GM04504 (cell line): Measurements from ENCODE around the gene PIGA.

Experiments used
- DNase-seq: peaks from one replicate; pipeline ENCODE4 v3.0.0-alpha.2; 2012; ENCODE audit warnings: low read depth

Gene PIGA, protein sequence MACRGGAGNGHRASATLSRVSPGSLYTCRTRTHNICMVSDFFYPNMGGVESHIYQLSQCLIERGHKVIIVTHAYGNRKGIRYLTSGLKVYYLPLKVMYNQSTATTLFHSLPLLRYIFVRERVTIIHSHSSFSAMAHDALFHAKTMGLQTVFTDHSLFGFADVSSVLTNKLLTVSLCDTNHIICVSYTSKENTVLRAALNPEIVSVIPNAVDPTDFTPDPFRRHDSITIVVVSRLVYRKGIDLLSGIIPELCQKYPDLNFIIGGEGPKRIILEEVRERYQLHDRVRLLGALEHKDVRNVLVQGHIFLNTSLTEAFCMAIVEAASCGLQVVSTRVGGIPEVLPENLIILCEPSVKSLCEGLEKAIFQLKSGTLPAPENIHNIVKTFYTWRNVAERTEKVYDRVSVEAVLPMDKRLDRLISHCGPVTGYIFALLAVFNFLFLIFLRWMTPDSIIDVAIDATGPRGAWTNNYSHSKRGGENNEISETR

DNA sequence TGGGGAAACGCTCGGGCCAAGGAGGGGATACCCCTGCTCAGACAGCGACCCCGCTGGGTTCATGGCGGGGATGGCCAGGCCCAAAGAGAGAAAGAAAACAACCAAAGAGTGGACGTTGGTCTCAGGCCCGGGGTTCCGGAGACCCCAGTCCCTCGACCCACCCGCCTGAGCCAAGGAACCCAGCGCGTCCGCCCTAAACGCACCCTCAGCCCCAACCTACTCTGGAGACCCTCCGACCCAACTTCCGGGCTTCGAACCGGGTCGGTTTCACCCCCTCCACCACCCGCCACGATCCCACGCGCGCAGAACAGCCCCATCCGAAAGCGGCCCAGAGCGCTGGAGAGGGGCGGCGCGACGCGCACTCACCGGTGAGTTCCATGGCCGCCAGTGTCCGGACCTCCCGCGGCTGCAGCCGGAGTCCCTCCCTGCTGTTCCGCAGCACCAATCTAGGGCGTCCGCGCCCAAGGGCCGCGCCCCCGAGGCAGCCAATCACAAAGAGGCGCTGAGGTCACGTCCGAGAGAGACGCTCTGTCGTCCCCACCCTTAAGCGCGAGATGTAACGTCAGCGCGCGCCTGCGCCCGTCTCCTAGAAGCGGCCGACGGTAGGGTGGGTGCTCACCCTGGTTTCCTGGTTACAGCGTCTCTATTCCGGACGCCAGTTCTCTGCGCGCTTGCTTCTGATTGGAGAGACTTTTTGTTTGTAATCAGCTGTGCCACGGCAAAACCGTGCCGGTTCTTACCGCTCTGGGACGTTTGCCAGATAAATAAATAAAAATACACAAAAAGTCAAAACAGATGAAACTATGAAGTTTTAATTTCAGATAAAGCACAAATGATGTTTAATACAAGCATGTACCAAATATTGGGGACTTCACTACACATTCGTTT, at the start of gene PIGA:
TSS of gene PIGA (minus strand) at position 389 of the 888 bp plus-strand sequence. CDS start 3,593 bp downstream, outside the sequence.
- DNase-seq, result peak; percentile 91

DNA sequence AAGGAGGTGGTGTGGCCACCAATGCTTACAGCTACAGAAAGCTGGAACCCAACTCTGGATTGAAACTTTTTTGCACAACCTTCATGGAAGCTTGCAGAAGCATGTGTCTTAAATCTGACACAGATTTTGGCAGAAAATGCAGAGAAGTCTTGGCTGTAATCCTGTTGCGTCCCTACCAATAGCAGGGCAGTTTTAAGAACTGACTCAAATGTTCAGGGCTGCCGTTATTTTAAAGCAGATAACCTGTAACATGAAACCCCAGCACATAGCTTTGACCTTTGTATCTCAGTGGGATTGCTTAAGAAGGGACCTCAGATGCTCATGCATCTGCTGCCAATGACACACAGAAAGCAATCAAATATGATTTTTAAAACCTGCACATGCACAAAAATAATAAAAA, 49.0 kb upstream of the PIGA start, which contains the start of gene VEGFD:
TSS of gene VEGFD (minus strand) at position 110 of the 400 bp plus-strand sequence. CDS start 467 bp downstream, outside the sequence.
- DNase-seq, result peak; percentile 34

DNA sequence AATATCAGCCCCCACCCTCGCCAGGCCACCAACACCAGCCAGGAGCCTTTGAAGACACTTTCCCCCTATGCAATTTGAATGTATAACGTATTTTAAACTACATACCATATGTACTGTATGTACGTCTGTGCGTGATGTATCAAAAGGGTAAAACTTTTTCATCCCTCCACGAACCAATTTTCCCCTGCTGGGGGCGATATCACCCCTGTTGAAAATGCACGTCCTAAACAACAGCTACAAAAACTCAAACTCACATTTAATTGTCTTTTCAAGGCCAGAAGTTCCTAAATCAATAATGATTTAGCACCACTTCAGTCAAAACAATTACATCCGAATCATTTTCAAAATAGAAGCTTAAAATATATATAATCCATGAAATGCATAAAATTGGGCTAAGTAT, 47.5 kb upstream of the PIGA start:
- DNase-seq, result no peak

DNA sequence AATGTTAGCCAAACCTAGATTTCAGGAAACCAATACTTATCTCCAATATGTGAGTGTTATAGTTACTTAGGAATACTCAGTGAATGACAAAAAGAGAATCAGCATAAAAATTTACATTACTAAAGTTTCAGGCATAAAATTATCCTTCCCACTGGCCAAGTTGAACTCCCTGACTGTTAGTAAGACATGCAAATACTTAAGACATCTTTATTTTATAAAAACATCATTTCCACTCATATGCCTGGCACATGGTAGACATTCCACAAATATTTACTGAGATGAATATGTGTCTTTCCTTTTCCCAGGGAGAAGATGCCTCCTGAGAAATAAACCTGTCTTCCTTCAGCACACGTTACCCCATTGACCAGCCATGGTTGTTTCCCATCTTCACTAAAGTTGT, 41.6 kb upstream of the PIGA start:
- DNase-seq, result no peak

DNA sequence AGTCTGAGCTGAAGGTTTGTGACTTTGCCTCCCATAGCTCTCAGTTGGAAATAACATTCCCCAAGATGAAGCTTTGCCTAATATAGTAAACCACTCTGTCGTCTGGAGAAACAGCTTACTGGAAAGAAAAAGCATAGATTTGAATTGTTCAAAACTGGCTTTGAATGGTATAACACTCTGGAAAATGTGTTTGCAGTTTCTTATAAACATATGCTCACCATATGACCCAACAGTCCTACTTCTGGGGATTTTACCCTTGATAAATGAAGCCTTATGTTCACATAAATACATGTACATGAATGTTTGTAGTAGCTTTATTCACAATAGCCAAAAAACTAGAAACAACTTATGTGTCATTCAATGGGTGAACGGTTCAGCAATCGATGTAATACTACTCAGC, 38.7 kb upstream of the PIGA start:
- DNase-seq, result no peak

DNA sequence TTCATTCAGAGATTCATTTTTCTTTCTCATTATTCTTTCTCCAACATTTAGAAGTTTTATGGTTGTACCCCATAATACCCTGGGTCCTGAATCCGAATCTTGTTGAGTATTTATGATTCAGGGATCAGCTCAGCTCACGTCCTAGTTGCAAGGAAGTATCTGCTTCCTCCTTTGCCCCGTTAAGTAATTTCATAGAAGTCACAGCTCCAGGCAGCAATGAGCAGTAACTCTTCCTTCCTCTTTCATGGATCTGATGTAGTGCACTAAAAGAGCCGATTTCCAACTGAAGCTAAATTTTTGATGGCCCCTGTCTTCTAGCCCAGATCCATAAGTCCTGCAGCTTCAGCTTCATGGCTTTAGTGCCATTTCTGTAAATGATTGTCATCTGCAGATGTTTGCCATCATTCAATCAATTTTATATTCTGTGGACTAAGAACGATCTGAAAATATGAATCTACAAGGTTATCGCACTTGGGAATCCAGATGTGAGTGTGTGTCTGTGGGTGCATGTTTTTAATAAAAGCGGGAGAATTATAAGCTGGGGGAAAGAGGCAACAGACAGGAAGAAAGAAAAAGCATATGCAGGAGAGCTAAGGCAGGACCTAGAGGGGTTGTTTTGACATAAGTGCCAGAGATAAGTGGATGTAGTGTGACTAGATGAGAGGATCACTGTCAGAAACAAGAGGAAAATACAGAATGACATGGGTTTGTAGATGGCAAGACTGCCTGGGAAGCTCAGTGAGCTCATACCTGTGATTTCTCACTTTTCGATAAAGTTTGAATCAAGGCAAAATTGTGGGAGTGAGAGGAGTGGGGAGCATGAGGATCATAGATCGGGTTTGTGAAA, 31.4 kb upstream of the PIGA start:
- DNase-seq, result no peak

DNA sequence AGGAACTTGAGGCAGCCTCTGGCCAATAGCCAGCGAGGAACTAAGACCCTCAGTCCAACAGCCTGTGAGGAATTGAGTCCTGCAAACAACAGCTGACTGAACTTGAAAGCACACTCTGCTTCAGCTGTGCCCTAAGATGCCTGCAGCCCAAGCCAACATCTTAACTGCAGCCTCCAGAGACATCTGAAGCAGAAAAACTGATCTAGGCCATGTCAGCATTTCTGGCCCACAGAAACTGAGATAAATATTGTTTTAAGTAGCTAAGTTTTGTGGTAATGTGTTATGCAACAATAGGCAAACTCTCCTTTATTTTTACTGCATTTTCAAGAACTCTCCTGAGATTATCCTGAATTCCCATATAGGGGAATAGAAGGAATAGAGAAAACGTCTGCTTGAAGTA, 24.4 kb upstream of the PIGA start:
- DNase-seq, result no peak

DNA sequence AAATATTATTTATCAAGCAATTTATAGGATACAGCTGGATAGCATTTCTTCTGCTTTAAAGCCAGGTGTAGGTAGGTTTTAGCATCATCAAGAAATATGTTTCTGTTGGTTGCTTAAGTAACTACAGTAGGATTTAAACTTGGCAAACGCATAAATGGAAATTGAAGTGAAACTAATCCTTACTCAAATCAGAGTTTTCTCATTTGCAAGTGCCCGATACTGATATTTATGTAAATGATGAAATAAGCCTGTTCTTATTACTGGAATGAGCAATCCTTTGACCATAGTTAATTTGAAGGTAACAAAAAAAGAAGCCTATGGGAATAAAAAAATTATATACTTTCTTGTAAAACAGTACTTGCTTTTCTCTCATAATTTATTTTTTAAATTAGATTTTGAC, 23.2 kb upstream of the PIGA start:
- DNase-seq, result no peak

DNA sequence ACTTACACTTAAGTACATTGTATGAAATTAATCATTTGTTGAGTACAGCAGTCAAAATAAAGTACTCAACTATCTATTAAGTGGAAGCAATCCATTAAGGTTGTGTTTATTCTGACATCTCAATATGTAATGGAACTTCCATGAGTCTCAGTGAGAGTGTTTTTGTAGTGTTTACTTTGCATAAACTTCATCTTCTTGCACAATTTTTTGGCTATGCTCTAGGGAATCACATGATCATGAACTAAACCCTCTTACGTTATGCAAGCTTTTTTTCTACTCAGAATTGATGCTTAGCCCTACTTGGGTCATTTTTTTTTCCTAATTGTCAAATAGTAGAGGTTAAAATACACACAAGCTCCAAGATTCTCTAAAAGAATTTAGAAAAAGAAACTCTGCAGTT, 21.1 kb upstream of the PIGA start:
- no peak for DNase-seq

DNA sequence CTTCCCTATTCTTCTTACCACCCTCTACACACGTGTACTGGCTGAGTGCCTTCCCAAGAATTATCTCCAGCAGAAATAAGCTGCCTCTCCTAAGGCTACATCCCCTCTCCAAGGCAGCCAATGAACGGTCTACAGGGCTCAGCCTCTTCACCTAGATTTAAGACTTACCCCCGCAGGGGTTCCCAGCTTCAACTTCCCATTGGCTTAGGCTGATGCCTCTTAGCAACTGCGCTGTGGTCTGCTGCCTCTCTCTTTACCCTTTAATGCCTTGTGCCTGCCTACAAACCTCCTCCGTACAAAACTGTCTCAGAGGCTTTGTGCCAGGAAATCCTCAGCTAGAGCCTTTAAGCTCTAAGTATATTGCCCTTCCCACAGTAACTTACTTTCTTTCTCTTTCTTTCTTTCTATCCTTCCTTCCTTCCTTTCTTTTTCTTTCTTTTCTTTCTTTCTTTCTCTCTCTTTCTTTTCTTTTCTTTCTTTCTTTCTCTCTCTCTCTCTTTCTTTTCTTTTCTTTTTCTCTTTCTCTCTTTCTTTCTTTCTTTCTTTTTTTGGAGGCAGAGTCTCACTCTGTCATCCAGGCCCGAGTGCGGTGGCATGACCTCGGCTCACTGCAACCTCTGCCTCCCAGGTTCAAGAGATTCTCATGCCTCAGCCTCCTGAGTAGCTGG, 15.1 kb upstream of the PIGA start:
- no peak for DNase-seq

DNA sequence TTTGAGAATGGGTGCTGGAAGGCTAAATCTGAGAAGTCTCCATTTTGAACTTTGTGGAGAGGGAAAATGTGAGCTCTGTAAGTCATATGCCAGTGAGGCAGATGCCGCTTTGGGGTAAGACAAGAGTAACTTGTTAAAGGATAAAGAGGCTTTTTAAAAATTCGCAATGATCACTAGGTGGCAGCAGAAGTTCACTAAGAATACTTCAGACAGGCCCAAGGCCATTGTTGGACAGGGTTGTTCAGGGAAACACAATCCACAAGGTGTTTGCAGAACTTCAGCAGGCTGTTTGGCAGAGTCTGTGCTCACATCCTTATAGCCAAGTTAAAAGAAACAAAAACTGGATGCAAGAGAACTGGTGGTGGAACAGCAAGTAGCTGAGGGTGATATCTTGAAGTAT, 13.7 kb upstream of the PIGA start:
- peak; percentile 38 for DNase-seq

DNA sequence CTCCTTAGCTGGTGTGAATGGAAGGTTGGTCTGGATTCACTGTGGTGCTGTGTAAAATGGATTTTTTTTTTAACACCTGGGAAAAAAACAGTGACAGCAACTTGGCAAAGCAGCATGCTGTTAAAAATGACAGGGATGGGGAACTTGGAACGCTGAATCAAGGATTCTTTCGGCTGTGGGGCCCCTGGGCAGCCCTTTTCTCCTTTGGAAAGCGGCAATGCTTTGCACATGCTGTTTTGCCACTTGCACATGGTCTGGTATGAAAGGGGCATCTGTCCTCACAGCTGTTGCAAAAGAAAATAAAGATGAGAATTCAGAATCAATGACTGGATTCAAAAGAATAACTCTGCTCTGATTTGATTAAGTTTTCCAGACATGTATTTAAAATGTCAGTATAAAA, 10.7 kb upstream of the PIGA start:
- DNase-seq, result no peak

DNA sequence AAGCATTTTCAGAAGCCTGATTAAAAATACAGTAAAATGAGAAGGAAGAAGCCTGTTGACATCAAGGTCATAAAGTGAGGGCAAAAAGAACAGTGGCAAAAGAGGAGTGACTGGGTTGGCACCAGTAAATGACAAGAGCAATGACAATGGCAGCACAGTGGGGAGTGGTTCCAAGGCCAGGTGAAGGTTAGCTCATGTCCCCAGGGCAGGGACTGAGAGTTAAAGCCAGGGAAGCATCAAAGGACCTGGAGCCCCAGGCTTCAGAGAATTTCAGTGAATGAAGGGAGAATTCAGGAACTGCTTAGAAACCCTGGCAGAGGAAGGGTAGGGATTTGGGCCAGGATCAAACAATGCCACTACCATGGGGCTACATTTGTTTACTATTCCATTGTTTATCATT, 8.8 kb upstream of the PIGA start:
- DNase-seq, result no peak

DNA sequence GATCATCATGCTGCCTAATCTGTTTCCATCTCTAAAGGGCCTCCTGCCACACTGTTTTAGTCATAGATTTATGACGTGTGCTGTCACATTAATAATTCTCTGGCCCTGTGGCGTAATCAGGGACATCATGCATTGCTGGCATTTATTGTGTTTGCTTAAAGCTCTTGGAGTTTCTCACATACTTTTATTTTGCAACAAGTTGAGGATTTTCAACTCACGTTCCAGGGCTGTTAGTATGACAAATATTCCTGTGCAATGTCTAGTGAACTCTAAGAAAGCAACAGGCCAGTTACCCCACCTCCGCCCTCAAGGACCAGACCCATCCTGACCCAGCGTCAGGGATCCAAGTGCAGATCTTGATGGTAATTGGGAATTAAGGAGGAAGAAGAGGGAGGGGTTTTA, 7.8 kb upstream of the PIGA start:
- DNase-seq, result peak; percentile 38

DNA sequence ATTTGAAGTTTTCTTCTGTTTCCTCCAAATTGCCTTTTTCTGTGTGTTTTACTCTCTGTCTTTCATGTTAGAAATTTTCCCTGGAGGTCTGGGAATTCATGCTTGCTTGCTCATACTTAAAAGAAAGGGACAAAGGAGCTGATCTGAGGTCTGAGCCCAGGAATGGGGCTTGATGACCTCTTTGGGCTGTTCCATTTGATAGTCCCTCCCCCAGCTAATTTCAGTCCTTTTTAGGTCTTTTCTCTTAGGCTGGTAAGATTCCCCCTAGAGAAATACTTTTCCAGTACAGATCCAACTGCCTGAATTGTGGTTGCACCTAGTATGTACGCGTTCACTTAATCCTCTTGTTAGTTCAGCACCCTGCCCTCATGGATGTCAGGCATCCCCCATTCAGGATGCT, 5.5 kb upstream of the PIGA start:
- DNase-seq, result no peak

DNA sequence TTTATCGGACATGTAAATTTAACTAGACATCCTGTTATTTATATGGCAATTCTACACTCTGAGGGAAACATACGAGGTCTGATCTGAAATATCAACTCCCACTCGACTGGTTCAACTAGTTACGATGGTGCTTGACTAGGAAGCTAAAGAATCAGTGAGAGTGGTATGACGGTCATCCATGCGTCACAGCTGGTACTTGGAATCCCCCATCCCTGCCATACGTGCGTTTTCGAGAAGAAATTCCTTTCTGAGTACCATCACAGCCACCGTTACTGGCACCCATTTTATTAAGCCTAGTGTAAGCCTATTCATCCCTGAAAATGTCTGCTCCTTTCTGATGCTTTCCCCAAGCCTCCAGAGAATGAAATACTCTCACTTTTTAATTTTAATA, 695 bp upstream of the PIGA start:
- DNase-seq, result no peak

DNA sequence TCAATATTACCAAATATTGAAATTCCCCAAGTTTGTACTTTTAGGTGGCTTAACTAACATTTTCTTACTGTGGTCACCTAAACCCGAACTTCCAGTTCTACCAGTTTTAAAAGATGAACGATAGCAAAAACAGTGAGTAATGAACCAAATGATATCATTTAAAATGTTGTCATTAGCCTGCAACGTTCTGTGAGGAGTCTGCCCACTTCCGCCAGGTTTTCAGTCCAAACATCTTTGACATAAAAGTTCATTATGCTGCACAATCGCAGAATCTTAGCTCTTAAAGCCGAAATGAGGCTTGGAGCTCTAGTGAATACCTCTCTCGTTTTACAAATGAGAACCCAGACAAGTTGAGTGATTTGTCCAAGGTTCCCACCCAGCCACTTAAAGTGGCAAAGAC, 762 bp downstream of the PIGA start:
- no peak for DNase-seq

DNA sequence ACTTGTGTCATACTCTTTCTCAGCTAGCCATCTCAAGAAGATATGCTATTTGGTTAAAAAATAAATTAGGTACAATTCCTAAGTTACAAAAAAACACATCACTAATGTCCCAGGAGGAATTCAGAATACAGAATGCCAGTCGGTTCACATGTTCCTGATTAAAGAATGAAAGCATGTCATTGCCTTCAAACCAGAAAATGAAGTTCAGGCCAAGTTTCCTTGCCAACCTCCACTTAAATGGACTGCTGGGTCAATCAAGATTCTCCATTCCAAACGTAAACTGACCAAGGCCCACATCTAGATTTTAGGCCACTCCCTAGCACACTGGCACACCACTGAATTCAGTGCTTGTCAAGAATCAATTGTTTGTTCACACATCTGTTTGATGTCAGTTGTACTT, 6.5 kb downstream of the PIGA start:
- no peak for DNase-seq

DNA sequence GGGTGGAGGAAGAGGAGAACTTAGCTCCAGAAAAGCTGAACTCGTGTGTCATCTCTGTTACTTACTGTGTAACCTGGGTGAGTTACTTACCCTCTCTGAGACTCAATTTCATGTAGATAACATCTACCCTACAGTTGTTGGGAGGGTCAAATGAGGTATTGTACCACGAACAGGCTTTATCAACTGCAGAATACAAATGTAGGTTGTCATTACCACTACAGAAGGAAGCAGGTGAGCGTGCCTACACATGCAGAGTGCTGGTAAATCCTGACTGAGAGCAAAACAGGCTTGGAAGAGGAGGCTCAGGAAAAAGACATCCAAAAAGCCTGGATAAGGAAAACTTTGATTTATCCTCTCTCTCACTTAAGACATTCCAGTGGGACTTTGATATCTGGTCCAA, 7.2 kb downstream of the PIGA start:
- no peak for DNase-seq

DNA sequence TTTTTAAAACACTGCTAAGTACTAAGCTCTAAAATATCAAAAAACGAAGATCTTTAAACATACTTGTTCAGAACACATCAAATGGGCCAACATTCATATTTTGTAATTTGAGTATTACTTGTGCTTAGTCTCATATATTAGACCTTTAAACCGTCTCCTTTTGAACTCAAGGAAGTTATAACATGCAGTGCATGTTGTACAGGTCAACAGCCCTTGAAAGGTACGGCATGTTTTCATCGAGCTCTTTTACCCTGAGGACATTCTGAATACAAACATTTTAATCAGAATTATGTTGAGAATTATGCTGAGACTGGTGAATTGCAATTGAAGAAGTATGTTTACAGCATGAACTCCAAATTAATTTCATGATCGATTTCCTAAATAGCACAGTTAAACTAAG, 12.9 kb downstream of the PIGA start:
- DNase-seq, result no peak

DNA sequence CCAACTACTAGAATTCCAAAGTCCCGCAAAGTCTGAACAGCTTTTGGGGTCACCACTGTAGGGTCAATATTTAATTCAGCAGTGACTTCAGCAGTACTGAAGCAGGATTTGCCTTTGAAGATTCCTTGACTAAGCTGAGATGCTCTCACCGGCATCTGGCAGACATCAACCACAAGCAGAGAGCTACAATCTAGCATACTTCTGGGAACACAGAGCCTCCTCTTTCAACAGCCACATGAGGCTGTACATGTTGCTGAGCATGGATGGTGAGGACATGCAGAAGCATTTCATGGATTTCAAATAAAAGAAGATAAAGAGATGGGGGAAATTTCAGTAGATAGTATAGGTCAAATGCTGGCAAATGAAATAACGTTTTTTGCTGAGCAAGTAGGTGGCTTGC, 13.3 kb downstream of the PIGA start:
- no peak for DNase-seq

DNA sequence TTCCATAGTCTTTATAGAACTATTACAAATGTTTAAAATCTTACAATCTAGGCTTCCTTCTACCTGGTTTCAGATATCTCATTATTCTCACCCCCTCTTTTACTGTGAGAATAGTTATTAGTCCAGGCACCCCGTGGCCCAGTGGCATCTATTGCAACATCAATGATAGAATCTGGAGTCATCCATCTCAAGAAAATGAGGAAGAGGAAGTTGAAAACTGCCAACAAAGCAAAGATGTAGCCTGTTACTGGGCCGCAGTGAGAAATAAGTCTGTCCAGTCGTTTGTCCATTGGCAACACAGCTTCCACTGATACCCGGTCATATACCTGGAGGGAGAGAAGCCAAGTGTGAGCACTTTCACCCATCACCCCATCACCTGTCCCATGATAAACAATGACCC, 13.9 kb downstream of the PIGA start:
- DNase-seq, result no peak
